ENCODE data around the gene INPP5D. TPM values are rescaled to one million over a fixed set of nuclear protein-coding genes. Genes with fewer than 3 reads are reported as not detected.
A peak's percentile ranks its signal among the peaks of the same experiment; 100 is the strongest.

INPP5D gene
- total RNA-seq, 2 donors from 2014 or later = 6.5 to 7.1 TPM

DNA sequence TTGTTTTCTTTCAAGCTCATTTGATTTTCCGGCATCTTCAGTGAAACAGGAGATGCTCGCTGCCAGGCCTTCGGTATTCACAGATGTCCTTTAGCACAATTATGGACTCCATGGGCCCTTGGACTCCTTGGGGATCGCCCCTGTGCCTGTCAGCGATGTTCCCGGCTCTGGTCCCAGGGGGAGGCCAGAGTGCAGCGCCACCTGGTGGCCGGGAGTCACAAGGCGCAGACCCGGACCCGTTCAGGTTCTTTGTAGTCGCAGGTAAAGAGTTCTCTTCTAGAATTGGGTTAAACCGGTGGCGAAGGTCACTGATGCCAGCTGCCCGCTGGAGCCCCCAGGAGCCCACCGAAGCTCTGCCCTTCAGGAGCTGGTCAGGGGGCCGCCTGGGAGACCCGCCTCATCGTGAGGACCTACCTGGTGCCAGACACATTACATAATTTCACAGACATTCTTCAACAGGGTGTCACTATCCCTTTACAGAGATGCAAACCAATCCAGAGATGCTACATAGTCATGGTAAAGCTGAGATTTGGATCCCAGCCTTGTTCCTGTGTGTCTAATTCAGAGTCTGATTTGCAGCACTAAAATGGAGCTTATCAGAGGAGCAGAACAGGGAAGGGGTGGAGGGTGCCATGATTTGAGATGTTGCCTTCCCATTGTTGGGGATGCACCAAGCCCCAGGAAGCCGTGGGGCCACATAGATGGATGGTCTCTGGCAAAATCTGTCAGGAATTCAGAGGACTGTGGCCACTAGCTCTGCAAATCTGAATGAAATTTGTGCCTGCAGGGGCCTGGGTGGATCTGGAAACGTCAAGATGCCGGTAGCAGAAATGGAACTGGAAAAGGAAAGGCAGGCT lies 6.0 kb upstream of the INPP5D start:
- DNase-seq = peak; percentile 74
- TF ChIP-seq, protein P1, sequence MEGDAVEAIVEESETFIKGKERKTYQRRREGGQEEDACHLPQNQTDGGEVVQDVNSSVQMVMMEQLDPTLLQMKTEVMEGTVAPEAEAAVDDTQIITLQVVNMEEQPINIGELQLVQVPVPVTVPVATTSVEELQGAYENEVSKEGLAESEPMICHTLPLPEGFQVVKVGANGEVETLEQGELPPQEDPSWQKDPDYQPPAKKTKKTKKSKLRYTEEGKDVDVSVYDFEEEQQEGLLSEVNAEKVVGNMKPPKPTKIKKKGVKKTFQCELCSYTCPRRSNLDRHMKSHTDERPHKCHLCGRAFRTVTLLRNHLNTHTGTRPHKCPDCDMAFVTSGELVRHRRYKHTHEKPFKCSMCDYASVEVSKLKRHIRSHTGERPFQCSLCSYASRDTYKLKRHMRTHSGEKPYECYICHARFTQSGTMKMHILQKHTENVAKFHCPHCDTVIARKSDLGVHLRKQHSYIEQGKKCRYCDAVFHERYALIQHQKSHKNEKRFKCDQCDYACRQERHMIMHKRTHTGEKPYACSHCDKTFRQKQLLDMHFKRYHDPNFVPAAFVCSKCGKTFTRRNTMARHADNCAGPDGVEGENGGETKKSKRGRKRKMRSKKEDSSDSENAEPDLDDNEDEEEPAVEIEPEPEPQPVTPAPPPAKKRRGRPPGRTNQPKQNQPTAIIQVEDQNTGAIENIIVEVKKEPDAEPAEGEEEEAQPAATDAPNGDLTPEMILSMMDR (IDR thresholded peaks at IDR 0.05) = peak; percentile 94
- H3K4me3 ChIP-seq = no peak overlapping the region
- no peaks in the 10 kb centered on the region for H3K36me3 ChIP-seq
- no peaks in the 10 kb centered on the region for H3K27me3 ChIP-seq
- intact Hi-C loops (cut with DNase I) = no loop called here
- H3K9ac ChIP-seq (ENCODE audit: low read depth in 2 of 2, low read length in 2 of 2) = no peak overlapping the region
- H3K9me3 ChIP-seq = no peaks in the 10 kb centered on the region
- no peak overlapping the region for H3K27ac ChIP-seq
- no peaks in the 10 kb centered on the region for H3K4me1 ChIP-seq

DNA sequence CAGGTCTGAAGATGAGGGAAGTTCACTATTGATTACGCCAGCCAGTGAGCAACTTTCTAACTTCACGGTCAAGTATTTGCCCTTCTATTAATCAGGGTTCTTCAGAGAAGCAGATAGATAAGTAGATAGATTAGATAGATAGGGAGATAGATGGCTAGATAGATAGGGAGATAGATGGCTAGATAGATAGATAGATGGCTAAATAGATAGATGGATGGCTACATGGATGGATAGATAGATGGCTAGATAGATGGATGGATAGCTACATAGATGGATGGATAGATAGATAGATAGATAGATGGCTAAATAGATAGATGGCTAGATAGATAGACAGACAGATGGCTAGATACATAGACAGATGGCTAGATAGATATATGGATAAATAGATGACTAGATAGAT lies 4.8 kb upstream of the INPP5D start:
- DNase-seq = no peak
- Histone ChIP-seq H3K27ac (no peak overlapping the region), H3K9me3 (no peaks in the 10 kb centered on the region), H3K4me3 (no peak overlapping the region), H3K4me1 (no peaks in the 10 kb centered on the region), H3K36me3 (no peaks in the 10 kb centered on the region), H3K9ac (ENCODE audit: low read depth in 2 of 2, low read length in 2 of 2) (no peak overlapping the region), H3K27me3 (no peaks in the 10 kb centered on the region)
- intact Hi-C loops (cut with DNase I) = loop anchor here (5.0 kb wide), 1 partner anchor 203 kb away; no protein-coding TSS in a partner anchor
- TF ChIP-seq, protein P1 (IDR thresholded peaks at IDR 0.05) = no peak

DNA sequence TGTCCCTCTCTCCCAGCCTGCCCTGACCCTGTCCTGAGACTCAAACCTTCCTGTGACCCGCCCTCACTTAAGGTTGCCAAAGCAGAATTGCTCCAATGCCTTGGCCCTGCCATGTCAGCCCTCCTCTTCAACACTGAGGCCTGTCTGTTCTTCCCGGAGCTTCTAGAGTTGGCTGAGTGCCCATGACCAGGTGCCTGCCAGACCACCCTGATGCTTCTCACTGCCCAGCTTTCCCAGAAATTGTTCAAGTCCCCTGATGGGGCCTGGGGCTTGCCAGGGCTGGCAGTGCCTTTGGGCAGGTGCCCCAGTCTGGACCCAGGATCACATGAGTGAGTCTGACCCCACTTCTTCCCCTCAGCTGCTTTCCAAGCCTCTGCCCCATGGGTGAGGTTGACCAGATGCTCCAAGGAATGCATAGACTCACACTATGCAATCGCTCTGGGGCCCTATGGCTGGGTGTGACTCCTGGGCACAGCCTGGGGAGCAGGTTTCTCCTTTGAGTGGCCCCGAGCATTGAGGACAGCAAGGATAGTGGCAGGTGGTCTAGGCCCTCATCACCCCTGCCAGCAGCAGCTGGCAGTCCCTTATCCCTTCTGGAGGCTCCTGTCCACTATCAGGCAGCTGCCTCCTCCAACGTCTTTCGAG lies 3.1 kb upstream of the INPP5D start:
- H3K36me3 ChIP-seq = no peaks in the 10 kb centered on the region
- no peak overlapping the region for H3K27ac ChIP-seq
- H3K27me3 ChIP-seq = no peaks in the 10 kb centered on the region
- intact Hi-C loops (cut with DNase I) = loop anchor here (5.0 kb wide), 1 partner anchor 205 kb away; no protein-coding TSS in a partner anchor
- H3K9ac ChIP-seq (ENCODE audit: low read depth in 2 of 2, low read length in 2 of 2) = no peak overlapping the region
- H3K9me3 ChIP-seq = no peaks in the 10 kb centered on the region
- no peak for DNase-seq
- TF ChIP-seq, protein P1 (IDR thresholded peaks at IDR 0.05) = no peak
- H3K4me3 ChIP-seq = no peak overlapping the region
- H3K4me1 ChIP-seq = no peaks in the 10 kb centered on the region

DNA sequence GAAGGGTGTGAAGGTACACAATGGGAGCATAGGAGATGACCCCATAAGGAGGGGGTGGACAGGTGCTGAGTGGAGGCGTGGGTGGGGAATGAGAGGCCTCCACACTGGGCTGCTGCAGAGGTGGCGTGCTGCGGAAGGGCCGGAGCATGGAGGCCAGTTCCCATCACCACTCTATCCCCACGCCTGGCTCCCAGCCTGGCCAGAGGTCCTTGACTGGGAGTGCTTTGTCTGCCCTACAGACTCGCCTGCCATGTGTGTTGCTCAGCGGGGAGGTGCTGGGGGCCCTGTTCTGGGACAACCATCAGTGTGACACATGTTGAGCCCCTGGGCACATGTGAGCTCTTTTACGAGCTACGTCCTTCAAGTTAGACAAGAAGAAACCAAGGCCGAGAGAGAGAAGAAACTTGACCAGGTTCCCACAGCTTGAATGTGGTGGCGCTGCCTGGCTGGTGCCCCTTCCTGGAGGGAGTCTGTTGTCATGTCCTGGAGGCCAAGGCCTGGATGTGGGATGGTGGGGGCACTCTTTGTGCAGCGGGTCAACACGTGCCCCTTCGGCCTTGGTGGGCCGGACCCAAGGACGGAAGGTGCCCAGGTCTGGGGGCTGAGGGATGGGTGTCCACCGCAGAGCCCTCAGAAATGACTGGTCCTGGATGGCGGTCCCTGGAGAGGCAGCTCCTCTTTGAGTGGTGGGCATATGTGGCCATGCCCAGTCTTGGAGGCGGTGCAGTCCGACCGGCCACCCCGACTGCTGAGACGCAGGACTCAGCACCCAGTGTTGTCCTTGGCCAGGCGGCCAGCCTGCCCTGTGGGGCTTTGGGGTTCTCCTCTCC lies 1.2 kb upstream of the INPP5D start:
- TF ChIP-seq, protein P1 (IDR thresholded peaks at IDR 0.05) = no peak
- H3K9me3 ChIP-seq = no peaks in the 10 kb centered on the region
- peak overlapping the region in 1 of 2 donors; percentile 7 for H3K9ac ChIP-seq (ENCODE audit: low read depth in 2 of 2, low read length in 2 of 2)
- no peak overlapping the region for H3K4me3 ChIP-seq
- H3K36me3 ChIP-seq = no peaks in the 10 kb centered on the region
- H3K4me1 ChIP-seq = peaks cover 3% of the 10 kb centered on the region
- DNase-seq = no peak
- no peak overlapping the region for H3K27ac ChIP-seq
- no peaks in the 10 kb centered on the region for H3K27me3 ChIP-seq
- intact Hi-C loops (cut with DNase I) = loop anchor here (5.0 kb wide), 1 partner anchor 207 kb away; no protein-coding TSS in a partner anchor

DNA sequence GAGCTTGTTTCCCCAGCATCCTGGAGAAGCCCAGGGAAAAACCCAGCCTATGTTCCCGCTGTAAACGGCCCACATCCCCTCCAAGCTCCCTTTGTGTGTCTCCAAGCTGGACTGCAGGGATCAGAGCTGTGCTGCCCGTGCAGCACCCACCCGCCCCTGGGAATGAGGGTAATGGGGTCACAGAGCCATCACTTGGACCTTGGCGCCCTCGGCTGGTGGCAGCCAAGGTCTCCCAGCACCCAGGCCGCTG lies 670 bp upstream of the INPP5D start:
- intact Hi-C loops (cut with DNase I) = loop anchor here (5.0 kb wide), 1 partner anchor 207 kb away; no protein-coding TSS in a partner anchor
- Histone ChIP-seq H3K9ac (ENCODE audit: low read depth in 2 of 2, low read length in 2 of 2) (peak overlapping the region; percentile 54 to 65), H3K27me3 (no peaks in the 10 kb centered on the region), H3K27ac (peak overlapping the region; percentile 64), H3K9me3 (no peaks in the 10 kb centered on the region), H3K4me3 (no peak overlapping the region), H3K4me1 (peaks cover 5% of the 10 kb centered on the region), H3K36me3 (no peaks in the 10 kb centered on the region)
- DNase-seq = no peak
- TF ChIP-seq, protein P1 (IDR thresholded peaks at IDR 0.05) = no peak
